Measurements from ENCODE around the gene UBE2J2.

DNA sequence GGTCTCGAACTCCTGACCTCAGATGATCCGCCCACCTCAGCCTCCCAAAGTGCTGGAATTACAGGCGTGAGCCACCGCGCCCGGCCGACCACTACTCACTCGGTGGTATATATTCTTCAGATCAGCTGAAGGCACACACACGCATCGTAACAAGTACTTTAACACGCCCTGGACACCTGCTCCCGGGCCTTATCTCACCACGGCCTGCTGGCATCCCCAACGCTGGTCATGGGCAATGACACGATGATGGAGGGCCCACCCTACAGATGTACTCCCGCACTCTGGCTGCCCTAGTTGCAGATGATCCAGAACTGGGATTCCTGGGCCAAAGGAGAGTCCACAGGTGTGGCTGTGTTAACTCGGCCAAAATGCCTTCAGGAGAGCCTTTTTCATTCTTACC is 11.6 kb downstream of the UBE2J2 start:
- TF ChIP-seq, protein P1, sequence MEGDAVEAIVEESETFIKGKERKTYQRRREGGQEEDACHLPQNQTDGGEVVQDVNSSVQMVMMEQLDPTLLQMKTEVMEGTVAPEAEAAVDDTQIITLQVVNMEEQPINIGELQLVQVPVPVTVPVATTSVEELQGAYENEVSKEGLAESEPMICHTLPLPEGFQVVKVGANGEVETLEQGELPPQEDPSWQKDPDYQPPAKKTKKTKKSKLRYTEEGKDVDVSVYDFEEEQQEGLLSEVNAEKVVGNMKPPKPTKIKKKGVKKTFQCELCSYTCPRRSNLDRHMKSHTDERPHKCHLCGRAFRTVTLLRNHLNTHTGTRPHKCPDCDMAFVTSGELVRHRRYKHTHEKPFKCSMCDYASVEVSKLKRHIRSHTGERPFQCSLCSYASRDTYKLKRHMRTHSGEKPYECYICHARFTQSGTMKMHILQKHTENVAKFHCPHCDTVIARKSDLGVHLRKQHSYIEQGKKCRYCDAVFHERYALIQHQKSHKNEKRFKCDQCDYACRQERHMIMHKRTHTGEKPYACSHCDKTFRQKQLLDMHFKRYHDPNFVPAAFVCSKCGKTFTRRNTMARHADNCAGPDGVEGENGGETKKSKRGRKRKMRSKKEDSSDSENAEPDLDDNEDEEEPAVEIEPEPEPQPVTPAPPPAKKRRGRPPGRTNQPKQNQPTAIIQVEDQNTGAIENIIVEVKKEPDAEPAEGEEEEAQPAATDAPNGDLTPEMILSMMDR (IDR thresholded peaks at IDR 0.05): no peak
- no peak for TF ChIP-seq POLR2A (IDR thresholded peaks at IDR 0.05)
